GM12801 (cell line): ENCODE results near the gene TTC33.

Experiments
- TF ChIP-seq, protein P1 (sequence below): IDR thresholded peaks from one replicate; pipeline ENCODE4 v1.5.1; 2011; ENCODE audit warnings: control low read depth; ENCODE audit not compliant: insufficient read length; ENCODE audit errors: extremely low read depth

The TTC33 gene

DNA sequence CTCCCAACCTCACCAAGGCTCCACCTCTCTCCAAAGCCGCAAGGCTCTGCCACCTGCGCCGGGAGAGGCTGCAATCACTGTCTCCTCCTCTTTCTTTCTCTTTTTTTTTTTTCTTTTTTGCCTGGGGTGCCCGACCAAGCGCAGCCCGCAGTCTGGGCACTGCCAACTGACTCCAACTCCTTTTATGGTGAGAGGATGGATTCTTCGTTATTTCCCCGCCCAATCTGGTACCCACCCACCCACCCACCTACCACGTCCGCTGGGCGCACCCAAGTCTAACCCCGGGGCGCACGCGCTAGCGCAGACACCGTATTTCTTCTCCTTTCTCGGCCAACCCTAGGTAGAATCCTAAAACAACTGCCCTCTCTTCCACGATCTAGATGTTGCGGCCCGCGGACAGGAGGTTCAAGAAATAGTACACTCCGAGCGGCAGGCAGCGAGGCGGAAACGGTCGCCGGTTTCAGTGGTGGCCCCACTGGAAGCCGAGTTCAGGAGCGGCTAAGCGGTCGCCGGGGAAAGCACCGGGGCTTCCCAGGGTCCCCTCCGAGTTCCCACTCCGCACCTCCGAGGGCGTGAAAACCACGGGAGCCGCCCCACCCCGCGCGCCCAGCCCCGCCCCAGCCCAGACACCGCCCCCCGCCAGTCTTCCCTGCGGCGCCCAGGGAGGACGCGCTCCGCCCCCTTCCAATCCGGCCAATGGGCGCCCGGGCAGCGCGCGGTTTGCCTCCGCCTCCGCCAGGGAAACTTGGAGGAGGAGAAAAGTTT, 76.4 kb downstream of the TTC33 start:
- TF ChIP-seq, protein P1, sequence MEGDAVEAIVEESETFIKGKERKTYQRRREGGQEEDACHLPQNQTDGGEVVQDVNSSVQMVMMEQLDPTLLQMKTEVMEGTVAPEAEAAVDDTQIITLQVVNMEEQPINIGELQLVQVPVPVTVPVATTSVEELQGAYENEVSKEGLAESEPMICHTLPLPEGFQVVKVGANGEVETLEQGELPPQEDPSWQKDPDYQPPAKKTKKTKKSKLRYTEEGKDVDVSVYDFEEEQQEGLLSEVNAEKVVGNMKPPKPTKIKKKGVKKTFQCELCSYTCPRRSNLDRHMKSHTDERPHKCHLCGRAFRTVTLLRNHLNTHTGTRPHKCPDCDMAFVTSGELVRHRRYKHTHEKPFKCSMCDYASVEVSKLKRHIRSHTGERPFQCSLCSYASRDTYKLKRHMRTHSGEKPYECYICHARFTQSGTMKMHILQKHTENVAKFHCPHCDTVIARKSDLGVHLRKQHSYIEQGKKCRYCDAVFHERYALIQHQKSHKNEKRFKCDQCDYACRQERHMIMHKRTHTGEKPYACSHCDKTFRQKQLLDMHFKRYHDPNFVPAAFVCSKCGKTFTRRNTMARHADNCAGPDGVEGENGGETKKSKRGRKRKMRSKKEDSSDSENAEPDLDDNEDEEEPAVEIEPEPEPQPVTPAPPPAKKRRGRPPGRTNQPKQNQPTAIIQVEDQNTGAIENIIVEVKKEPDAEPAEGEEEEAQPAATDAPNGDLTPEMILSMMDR, result no peak

DNA sequence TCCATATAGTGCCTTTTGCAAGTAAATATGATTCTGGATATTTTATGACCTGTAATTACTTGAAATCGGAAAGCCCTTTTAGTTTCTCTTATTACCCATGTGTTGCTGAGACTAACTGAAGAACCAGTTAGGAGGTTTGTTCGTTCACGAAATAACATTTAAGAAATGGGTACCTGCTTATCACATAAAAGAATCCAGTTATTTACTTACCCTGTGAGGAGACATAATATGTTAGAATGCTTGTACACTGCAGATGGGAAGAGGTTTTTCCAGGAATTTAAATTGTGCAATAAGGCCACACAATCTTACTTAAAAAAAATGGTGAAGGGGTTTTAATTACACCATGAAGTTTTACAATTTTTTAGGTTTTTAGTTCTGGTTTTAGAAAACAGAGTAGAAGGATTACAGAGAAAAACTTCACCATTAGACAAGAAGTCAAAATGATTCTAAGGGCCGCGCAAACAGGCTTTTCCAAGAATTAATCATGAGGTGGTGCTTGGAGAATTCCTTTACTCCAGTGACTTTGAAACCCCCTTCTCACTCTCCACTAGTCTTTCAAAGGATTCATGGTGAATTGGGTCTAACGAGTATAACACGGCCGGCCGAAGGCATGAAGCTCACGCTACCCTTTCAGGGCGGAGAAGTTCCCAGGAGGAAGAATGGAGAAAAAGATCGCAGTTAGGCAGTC, 77.2 kb downstream of the TTC33 start:
- TF ChIP-seq, protein P1, result no peak

DNA sequence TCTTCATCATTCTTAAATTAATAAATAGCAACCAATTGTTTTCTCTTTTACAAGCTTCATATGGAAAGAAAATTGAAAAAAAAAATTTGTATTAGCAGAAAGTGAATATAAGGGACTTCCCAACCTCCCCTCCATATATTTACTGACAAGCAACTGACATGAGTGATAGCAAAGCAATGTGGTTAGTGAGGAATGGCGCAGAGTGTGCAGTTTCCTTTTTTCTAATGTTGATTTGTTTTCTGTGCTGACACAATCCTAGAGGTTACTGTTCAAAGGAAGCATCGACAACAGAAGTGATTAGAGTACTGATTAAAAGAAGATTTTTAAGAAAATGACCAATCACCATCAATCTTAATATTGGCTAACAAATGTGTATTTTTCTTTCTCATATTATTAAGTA, 77.7 kb downstream of the TTC33 start:
- TF ChIP-seq, protein P1, result no peak

DNA sequence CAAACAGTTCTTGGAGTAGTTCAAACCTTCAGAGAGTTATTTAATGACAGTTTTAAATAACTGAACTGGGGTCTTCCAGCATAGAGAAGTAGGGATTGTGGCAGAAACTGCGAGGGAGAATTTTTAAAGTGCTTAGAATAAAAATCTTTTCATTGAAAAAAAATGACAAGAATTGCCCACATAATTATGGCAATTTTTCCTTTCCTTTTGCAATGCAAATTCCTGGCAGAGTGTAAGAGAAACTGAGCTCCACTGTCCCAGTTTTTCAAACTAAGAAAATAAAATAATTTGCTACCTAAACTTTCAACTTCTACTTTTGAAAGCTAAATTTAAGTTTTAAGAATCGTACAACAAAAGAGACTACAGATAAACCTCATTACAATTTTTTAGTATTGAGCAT, 78.3 kb downstream of the TTC33 start:
- TF ChIP-seq, protein P1, result no peak

DNA sequence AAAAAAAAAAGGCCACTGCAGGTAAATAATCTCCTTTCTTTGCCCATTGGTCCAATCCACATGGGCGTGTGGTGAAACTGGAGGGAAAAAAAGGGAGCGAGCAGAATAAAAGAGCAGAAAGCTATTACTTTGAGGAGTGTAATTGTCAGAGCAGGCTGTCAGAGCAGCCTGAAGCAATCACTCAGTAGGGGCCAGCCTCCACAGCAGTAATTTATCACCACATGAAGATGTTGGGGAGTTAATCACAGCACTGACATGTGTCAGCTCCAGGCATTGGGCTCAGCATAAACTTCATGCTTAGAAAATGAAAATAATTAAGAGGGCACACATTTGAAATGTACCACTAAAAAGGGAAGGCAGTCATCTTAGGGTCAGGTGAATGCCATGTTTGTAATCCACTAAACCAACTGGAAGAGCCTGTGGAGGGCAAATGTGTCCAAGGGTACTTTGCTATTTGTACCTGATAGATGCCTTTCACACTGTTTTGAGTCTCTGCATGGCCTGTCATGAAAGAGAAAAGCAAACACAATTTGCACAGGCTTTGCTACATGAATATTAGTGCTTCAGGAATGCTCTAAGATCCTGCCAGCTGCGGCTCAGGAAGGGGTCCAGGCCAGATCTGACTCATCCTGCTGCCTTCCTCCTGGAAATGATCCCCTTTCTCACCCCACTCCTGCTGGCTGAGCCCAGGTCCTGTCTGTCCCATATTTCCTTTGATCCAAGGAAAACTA, 79.0 kb downstream of the TTC33 start:
- TF ChIP-seq, protein P1, result no peak

DNA sequence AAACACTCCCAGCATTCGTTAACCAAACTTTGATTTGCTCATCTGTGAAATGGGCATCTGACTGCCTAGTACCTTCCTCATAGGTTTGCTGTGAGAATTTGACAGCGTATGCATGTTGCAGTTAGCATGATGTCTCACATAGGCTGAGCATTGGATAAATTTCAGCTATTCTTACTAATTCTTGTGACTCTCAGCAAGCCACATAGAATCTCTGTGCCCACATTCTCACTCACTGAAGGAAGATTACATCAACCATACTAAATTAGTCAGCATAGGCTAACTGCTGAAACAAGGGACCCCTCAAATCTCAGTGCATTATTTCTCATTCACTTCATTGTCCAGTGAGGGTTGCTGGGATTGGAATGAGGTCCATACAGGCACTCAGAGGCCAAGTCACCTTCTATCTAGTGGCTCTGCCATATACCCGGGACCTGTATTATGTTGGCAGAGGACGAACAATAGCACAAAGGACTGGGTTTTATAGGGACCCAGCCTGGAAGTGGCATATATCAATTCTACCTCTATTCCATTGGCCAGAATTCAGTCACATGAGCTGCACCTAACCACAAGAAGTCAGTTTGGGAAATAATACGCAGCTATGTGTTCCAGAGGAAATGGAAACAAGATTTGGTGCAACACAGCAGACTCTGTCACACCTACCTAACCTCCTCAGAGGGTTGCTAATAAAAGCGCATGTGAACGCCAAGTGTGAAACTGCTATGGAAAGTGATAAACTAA, 80.2 kb downstream of the TTC33 start:
- TF ChIP-seq, protein P1, result no peak
